Hepatic stellate cell (primary cell): ENCODE results near the gene MAVS.
"Not testable (repeated sequence)": the region's sequence is repeated elsewhere in the genome, so short reads cannot be mapped to it uniquely, and the experiment has no call there.

ENCODE experiments used
- DNase-seq: peaks from one replicate; pipeline ENCODE4 v3.0.0; 2011; ENCODE audit warnings: low spot score

The MAVS gene

DNA sequence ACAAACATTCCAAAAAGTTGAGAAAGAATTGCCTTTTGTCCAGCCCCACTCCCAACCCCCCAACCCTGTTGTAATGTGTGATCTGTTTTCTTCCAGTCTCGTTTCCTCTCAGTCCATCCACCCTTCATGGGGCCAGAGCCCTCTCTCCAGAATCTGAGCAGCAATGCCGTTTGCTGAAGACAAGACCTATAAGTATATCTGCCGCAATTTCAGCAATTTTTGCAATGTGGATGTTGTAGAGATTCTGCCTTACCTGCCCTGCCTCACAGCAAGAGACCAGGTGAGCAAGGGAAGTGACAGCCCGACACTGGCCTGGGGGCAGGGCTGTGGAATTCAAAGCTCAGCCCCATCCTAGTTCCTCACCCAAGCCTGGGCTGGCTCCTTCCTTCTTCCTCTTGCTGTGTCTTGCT, 7.8 kb downstream of the MAVS start:
- no peak for DNase-seq

DNA sequence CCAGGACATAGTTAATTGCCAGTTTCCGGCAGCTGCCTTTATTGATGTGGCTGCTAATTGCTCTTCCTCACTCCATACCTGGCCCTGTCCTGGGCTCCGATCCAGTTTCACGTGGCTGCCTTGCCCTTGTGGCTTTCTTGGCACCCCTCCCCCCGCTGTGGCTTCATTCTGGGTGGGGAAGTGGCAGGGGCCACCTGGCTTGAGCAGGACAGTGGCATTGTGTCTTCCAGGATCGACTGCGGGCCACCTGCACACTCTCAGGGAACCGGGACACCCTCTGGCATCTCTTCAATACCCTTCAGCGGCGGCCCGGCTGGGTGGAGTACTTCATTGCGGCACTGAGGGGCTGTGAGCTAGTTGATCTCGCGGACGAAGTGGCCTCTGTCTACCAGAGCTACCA, 10.8 kb downstream of the MAVS start:
- DNase-seq, result no peak

DNA sequence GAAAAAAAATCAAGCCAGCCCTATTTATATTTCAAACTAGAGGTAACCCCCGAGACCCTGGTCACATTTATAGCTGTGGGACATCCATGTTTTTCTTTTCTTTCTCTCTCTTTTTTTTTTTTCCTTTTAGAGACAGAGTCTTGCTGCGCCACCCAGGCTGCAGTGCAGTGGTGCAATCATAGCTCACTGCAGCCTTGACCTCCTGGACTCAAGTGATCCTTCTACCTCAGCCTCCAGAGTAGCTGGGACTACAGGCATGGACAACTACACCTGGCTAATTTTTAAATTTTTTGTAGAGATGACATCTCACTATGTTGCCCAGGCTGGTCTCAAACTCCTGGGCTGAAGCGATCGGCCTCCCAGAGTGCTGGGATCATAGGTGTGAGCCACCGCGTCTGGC, 12.1 kb downstream of the MAVS start:
- DNase-seq, result no peak

GRCh38 chr20:3861191-3861590, 14.6 kb downstream of the MAVS start:
- DNase-seq, result no peak

GRCh38 chr20:3862333-3862732, 15.7 kb downstream of the MAVS start:
- no peak for DNase-seq

- DNase-seq, result no peak
Measured at GRCh38 chr20:3863317-3863716, 16.7 kb downstream of the MAVS start.

DNA sequence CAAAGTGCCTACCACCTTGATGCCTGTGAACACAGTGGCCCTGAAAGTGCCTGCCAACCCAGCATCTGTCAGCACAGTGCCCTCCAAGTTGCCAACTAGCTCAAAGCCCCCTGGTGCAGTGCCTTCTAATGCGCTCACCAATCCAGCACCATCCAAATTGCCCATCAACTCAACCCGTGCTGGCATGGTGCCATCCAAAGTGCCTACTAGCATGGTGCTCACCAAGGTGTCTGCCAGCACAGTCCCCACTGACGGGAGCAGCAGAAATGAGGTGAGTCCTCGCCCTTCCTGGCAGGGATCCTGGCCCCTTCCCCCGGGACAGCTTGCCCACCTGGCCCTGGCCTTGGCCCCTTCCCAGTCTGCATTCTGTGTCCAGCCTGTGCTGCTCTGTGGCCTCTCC, 17.9 kb downstream of the MAVS start:
- no peak for DNase-seq

- no peak for DNase-seq
Measured at GRCh38 chr20:3865152-3865886, 18.7 kb downstream of the MAVS start.

DNA sequence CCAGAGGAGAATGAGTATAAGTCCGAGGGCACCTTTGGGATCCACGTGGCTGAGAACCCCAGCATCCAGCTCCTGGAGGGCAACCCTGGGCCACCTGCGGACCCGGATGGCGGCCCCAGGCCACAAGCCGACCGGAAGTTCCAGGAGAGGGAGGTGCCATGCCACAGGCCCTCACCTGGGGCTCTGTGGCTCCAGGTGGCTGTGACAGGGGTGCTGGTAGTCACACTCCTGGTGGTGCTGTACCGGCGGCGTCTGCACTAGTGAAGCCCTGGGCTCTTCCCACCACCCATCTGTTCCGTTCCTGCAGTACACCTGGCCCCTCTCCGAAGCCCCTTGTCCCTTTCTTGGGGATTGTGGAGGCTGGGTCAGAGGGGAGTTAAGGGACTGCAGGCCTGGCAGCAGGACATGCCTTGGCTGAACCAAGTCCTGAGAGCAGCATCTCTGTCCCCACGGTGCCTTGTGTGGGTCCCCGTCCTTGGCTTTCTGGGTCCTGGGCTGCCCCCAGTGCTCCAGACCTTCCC, 19.3 kb downstream of the MAVS start:
- DNase-seq, result no peak

DNA sequence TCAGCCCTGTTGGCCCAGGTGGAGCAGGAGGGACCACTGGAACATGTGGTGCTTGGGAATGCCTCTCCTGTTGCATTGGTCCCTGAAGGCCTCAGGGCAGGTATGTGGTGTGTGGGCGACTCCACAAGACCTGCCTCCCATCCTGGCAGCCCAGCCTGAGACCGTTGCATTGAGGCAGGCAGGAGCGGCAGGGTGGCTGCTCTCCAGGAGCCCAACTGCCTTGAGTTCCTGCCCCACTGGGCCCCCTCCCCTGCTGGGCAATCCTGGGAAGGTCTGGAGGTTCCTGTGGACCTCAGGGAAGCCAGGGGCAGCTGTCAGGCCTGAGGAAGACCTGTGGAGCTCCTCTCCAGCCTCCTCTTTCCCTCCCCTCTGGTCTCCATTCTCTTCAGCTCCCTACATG, 19.8 kb downstream of the MAVS start:
- no peak for DNase-seq

- DNase-seq, result no peak
Measured at GRCh38 chr20:3867802-3868201, 21.2 kb downstream of the MAVS start.

GRCh38 chr20:3869839-3870634, 23.4 kb downstream of the MAVS start:
- no peak for DNase-seq

- no peak for DNase-seq
Measured at GRCh38 chr20:3871550-3872265, 25.1 kb downstream of the MAVS start.

DNA sequence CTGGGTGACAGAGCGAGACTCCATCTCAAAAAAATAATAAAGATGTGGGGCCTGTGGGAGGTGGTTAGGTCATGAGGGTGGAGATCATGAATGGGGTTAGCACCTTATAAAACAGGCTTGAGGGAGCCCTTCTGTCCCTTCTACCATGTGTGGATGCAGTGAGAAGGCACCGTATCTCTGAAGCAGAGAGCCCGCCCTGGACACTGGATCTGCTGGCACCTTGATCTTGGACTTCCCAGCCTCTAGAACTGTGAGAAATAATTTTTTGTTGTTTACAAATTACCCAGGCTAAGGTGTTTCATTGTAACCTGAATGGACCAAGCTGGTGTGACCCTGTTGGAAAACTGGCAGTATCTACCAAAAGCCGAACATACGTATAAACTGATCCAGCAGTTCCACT, 26.9 kb downstream of the MAVS start:
- no peak for DNase-seq

DNA sequence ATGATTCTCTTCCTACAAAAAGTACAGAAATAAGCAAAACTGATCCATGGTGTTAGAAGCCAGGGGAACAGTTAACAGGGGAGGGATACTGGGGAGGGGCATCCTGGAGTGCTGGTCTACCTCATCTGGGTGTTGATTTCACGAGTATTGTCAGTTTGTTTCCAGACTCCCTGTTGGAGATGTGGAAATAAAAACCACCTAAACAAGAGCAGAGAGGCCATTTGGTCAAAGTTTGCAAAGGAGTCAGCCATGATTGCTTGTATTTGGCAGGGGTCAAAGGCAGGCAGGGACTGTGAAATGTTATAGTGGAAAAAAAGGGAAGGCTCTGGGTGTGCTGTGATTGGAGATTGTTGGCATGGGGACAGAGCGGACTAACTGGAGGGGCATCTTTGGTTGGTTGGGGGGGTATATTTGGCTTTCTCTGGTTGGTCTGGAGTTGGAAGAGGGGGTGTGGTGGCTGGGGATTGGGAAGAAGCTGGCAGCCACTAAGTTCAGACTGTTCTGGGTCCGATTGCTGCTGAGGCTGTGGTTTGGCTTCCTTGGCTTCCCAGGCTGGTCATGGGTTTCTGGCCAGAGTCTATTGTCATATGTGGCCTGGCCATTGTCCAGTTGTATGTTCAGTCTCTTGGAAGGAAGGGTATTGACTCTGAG, 27.7 kb downstream of the MAVS start:
- DNase-seq, result no peak

DNA sequence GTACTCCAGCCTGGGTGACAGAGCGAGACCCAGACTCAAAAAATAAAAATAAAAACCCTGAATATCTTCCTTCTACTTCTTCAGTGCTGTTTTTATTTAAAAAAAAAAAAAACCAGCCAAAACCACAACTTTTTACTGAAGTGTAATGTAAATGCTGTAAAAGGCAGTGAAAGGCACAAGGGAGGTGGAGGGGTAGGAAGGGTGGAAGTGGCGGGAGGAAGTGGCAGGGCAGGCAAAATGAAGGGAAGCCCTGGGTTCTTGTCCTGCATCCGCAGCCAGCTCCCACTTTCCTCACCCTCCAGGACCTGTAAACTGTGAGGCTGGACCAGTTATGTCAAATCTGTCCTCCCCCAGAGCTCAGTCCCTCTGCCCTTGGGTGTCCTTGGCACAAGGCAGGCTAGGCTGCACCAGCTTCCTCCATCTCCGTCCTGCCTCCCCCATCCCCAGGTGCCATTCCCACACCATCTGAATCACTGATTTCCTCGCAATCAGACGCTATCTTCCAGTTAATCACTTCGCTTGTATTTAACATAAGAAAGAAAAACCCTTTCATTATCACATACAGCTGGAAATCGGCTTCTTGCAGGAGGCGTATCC, 28.8 kb downstream of the MAVS start:
- no peak for DNase-seq

- no peak for DNase-seq
Measured at GRCh38 chr20:3876000-3876399, 29.4 kb downstream of the MAVS start.

GRCh38 chr20:3876676-3877075, 30.0 kb downstream of the MAVS start:
- no peak for DNase-seq

DNA sequence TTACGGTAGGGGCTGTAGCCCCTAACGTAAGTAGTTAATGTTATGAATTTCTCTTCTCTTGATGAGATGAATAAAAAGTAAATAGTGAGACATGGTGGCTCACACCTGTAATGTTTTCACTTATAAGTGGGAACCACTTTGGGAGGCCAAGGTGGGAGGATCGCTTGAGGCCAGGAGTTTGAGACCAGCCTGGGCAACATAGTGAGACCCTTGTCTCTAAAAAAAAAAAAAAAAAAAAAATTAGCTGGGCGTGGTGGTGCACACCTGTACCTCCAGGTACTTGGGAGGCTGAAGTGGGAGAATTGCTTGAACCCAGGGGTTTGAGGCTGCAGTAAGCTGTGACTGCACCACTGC, 32.3 kb downstream of the MAVS start:
- not testable (repeated sequence) for DNase-seq

DNA sequence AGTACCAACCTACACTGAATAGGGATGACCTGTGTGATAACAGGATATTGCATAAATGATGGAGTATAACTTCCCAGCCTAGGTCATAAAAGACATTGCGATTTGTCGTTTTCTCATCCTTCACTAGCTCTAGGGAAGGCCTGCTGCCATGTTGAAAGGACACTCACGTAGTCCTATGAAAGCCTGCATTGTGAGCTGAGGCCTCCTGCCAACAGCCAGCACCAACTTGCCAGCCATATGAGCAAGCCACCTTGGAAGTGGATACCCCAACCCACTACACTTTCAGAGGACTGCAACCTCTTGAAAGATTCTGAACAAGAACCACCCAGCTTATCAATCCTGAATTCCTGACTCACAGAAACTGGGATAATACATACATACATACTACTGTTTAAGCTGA, 39.1 kb downstream of the MAVS start:
- DNase-seq, result no peak

DNA sequence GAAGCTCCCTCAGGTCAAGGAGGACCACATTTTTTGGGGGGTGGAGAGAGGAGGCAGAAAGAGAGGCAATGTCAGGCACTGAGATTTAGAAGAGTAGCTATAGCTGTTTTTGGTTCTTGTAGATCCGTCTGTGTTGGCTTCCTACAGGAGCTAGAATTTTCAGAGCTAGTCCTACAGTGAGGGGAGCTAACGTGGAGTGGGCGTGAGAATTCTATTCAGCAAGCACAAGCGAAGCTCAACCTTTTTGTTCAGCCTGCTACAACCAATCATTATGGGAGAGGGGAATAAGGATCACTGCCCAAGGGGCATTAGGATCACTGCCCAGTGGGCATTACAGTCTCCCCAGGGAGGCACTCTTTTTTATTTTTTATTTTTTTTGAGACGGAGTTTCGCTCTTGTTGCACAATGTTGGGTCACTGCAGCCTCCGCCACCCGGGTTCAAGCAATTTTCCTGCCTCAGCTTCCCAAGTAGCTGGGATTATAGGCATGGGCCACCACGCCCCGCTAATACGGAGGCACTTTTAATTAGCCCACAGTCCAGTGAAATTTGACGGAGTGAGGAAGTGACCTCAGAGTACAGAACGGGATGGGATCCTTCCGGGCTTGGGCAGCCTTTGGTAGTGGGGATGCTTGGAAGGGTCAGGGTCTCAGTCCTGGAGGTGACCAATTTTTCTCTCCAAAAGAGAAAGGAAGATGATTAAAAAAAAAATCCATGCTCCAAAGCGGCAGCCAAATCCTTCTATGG, 41.4 kb downstream of the MAVS start:
- no peak for DNase-seq
